ENCODE data around the gene PLEKHF1. TPM values are rescaled to one million over a fixed set of nuclear protein-coding genes. Genes with fewer than 3 reads are reported as not detected.

The PLEKHF1 gene
- total RNA-seq, 2 experiments from 2014 or later = 42.4 to 64.1 TPM

Other genes starting within 250 kb of the PLEKHF1 start
- not detected for gene VSTM2B, start 139.5 kb upstream of the PLEKHF1 start, total RNA-seq
- gene POP4, start 59.2 kb upstream of the PLEKHF1 start, total RNA-seq = 100 to 1,000 TPM in 1 of 2 experiments, 10 to 100 TPM in 1; 96.6 to 106 TPM
- 10 to 100 TPM; 43.6 to 44.1 TPM for gene C19orf12, start 49.8 kb downstream of the PLEKHF1 start, total RNA-seq
- 10 to 100 TPM; 27.4 to 28.6 TPM for gene CCNE1, start 146.5 kb downstream of the PLEKHF1 start, total RNA-seq